IMR-90 (cell line): ENCODE results near the gene RCN1. TPM values are rescaled to one million over a fixed set of nuclear protein-coding genes. Genes with fewer than 3 reads are reported as not detected.
A peak's percentile ranks its signal among the peaks of the same experiment; 100 is the strongest.

Experiments used
- ATAC-seq: fragments of 200-7000 bp; cut with Tn5 transposase; 2 replicates; pipeline ENCODE4 v1.9.1; 2020; ENCODE audit warnings: low read depth, mild to moderate bottlenecking, moderate library complexity
- BruUV-seq: library from RNA; stranded (reverse); fragments of 400-500 nt; replicated peaks from 2 replicates; lab custom pipeline; 2021; lab: Mats Ljungman, UMichigan
- CTCF ChIA-PET: fragments of 300-600 bp; formaldehyde crosslinking; extraction: SDS; loops from one replicate; lab custom pipeline; 2021; ENCODE audit warnings: antibody characterized with exemption; lab: Yijun Ruan, JAX
- POLR2A ChIA-PET: fragments of 300-600 bp; sonication (Branson Sonifier 250); formaldehyde crosslinking; loops from one replicate; lab custom pipeline; 2022; ENCODE audit warnings: antibody characterized with exemption; ENCODE audit not compliant: unreplicated experiment; lab: Charles Lee
- DNase-seq: peaks from one replicate; pipeline ENCODE4 v3.0.0; 2013
- H2AFZ ChIP-seq: replicated peaks from 2 replicates; pipeline ENCODE3; 2013; ENCODE audit warnings: low read length, mild to moderate bottlenecking; ENCODE audit not compliant: poor library complexity
- H2AK5ac ChIP-seq: 2 replicates; pipeline ENCODE4 v1.6.1; 2013; ENCODE audit warnings: low read depth, low read length, inconsistent platforms
- H2AK9ac ChIP-seq: replicated peaks from 2 replicates; pipeline ENCODE3; 2013; ENCODE audit warnings: mild to moderate bottlenecking, low read depth, low read length, moderate library complexity; ENCODE audit not compliant: poor library complexity
- H2BK120ac ChIP-seq: 2 replicates; pipeline ENCODE4 v1.6.1; 2013; ENCODE audit warnings: low read depth, low read length, inconsistent platforms
- H2BK15ac ChIP-seq: 3 replicates; pipeline ENCODE4 v1.6.1; 2013; ENCODE audit warnings: low read depth, low read length, inconsistent platforms
- H2BK20ac ChIP-seq: 2 replicates; pipeline ENCODE4 v1.6.1; 2013; ENCODE audit warnings: low read depth, mild to moderate bottlenecking, inconsistent platforms, low read length, moderate library complexity
- H2BK5ac ChIP-seq: 2 replicates; pipeline ENCODE4 v1.6.1; 2013; ENCODE audit warnings: mild to moderate bottlenecking, low read depth, low read length, inconsistent platforms; ENCODE audit not compliant: poor library complexity, severe bottlenecking
- H3K14ac ChIP-seq: replicated peaks from 2 replicates; pipeline ENCODE4 v1.6.1; 2013; ENCODE audit warnings: low read depth, low read length, inconsistent platforms
- H3K18ac ChIP-seq: 2 replicates; pipeline ENCODE4 v1.6.1; 2013; ENCODE audit warnings: low read depth, low read length, control low read depth
- H3K23ac ChIP-seq: 2 replicates; pipeline ENCODE4 v1.6.1; 2013; ENCODE audit warnings: low read depth, low read length, inconsistent platforms
- H3K27ac ChIP-seq: 2 replicates; pipeline ENCODE4 v1.5.1; 2013; ENCODE audit warnings: mild to moderate bottlenecking, control low read depth, low read length; ENCODE audit not compliant: insufficient read depth
- H3K27me3 ChIP-seq: 2 replicates; pipeline ENCODE4 v1.6.1; 2013; ENCODE audit warnings: low read length; ENCODE audit not compliant: control insufficient read depth, insufficient read depth
- H3K36me3 ChIP-seq: 2 replicates; pipeline ENCODE4 v1.6.1; 2013; ENCODE audit warnings: low read length, mixed read lengths; ENCODE audit not compliant: control insufficient read depth, insufficient read depth
- H3K4ac ChIP-seq: 2 replicates; pipeline ENCODE4 v1.6.1; 2013; ENCODE audit warnings: low read depth, low read length, inconsistent platforms
- H3K4me1 ChIP-seq: 2 replicates; pipeline ENCODE4 v1.6.1; 2013; ENCODE audit warnings: low read length, mixed read lengths; ENCODE audit not compliant: control insufficient read depth, insufficient read depth
- H3K4me2 ChIP-seq: 2 replicates; pipeline ENCODE4 v1.6.1; 2013; ENCODE audit warnings: low read depth, mild to moderate bottlenecking, control low read depth, low read length, moderate library complexity
- H3K4me3 ChIP-seq: 2 replicates; pipeline ENCODE4 v1.5.1; 2013; ENCODE audit warnings: low read depth, mild to moderate bottlenecking, control low read depth, low read length, moderate library complexity; ENCODE audit not compliant: insufficient read depth
- H3K56ac ChIP-seq: 2 replicates; pipeline ENCODE4 v1.6.1; 2013; ENCODE audit warnings: low read length, inconsistent platforms; ENCODE audit not compliant: insufficient read depth; ENCODE audit errors: extremely low read depth
- H3K79me1 ChIP-seq, 2 experiments: 2 replicates each; pipeline ENCODE4 v1.6.1; 2013; ENCODE audit warnings: low read length in 2 of 2, inconsistent platforms in 1 of 2, low read depth in 1 of 2
- H3K9ac ChIP-seq: 2 replicates; pipeline ENCODE4 v1.6.1; 2013; ENCODE audit warnings: low read depth, low read length, control low read depth
- H3K9me1 ChIP-seq: 2 replicates; pipeline ENCODE4 v1.6.1; 2013; ENCODE audit warnings: low read length, inconsistent platforms; ENCODE audit not compliant: insufficient read depth
- H3K9me3 ChIP-seq: 2 replicates; pipeline ENCODE4 v1.6.1; 2013; ENCODE audit warnings: low read length; ENCODE audit not compliant: control insufficient read depth, insufficient read depth
- H4K20me1 ChIP-seq: 2 replicates; pipeline ENCODE4 v1.6.1; 2013; ENCODE audit warnings: low read length, inconsistent platforms; ENCODE audit not compliant: insufficient read depth
- H4K5ac ChIP-seq: 2 replicates; pipeline ENCODE4 v1.6.1; 2013; ENCODE audit warnings: mild to moderate bottlenecking, low read depth, low read length, control low read depth
- H4K8ac ChIP-seq, 2 experiments: 2 replicates each; pipeline ENCODE4 v1.6.1; 2013; ENCODE audit warnings: low read depth in 2 of 2, low read length in 2 of 2, control low read depth in 1 of 2, inconsistent platforms in 1 of 2
- H4K91ac ChIP-seq: 2 replicates; pipeline ENCODE4 v1.6.1; 2013; ENCODE audit warnings: low read depth, low read length, inconsistent platforms; ENCODE audit not compliant: insufficient read depth
- BHLHE40 ChIP-seq: fragments of 150-350 bp; IDR thresholded peaks from 2 replicates; pipeline ENCODE4 v1.6.1; 2016; ENCODE audit warnings: mild to moderate bottlenecking, low read depth, low read length
- CEBPB ChIP-seq: IDR thresholded peaks from 2 replicates; pipeline ENCODE4 v1.6.1; 2012; ENCODE audit warnings: low read depth, low read length, improper control_type of control experiment
- CHD1 ChIP-seq: IDR thresholded peaks from 2 replicates; pipeline ENCODE4 v1.6.1; 2012; ENCODE audit warnings: low read depth, low read length, improper control_type of control experiment
- CTCF ChIP-seq: conservative IDR thresholded peaks from 2 replicates; pipeline ENCODE4 v1.5.1; 2012; ENCODE audit warnings: mild to moderate bottlenecking, low read depth, low read length, improper control_type of control experiment
- ELK1 ChIP-seq: fragments of 150-350 bp; IDR thresholded peaks from 2 replicates; pipeline ENCODE4 v1.6.1; 2016; ENCODE audit warnings: low read depth, mild to moderate bottlenecking, low read length, moderate library complexity, borderline replicate concordance
- FOS ChIP-seq: fragments of 150-350 bp; IDR thresholded peaks from 2 replicates; pipeline ENCODE4 v1.6.1; 2016; ENCODE audit warnings: low read depth, low read length
- MAZ ChIP-seq: IDR thresholded peaks from 2 replicates; pipeline ENCODE4 v1.6.1; 2012; ENCODE audit warnings: low read depth, mild to moderate bottlenecking, low read length, improper control_type of control experiment, moderate library complexity, borderline replicate concordance
- MXI1 ChIP-seq: IDR thresholded peaks from 2 replicates; pipeline ENCODE4 v1.6.1; 2012; ENCODE audit warnings: low read depth, mild to moderate bottlenecking, low read length, moderate library complexity, borderline replicate concordance
- NFE2L2 ChIP-seq: fragments of 150-350 bp; IDR thresholded peaks from 2 replicates; pipeline ENCODE4 v1.6.1; 2016; ENCODE audit warnings: low read depth, mild to moderate bottlenecking, low read length
- POLR2A ChIP-seq: IDR thresholded peaks from 2 replicates; pipeline ENCODE4 v1.6.1; 2012; ENCODE audit warnings: mild to moderate bottlenecking, low read depth, low read length
- RCOR1 ChIP-seq: IDR thresholded peaks from 2 replicates; pipeline ENCODE4 v1.6.1; 2012; ENCODE audit warnings: mild to moderate bottlenecking, low read length, improper control_type of control experiment; ENCODE audit not compliant: insufficient replicate concordance
- RFX5 ChIP-seq: IDR thresholded peaks from 2 replicates; pipeline ENCODE4 v1.8.0; 2012; ENCODE audit warnings: low read depth, mild to moderate bottlenecking, low read length, moderate library complexity
- SMC3 ChIP-seq: fragments of 150-350 bp; IDR thresholded peaks from 2 replicates; pipeline ENCODE4 v1.6.1; 2016; ENCODE audit warnings: low read depth, mild to moderate bottlenecking, antibody characterized with exemption, low read length, moderate library complexity
- USF2 ChIP-seq: fragments of 150-350 bp; IDR thresholded peaks from 2 replicates; pipeline ENCODE4 v1.6.1; 2017; ENCODE audit warnings: mild to moderate bottlenecking, antibody characterized with exemption, low read length, low read depth
- whole genome bisulfite sequencing, 2 experiments: methylation state at CpG; one replicate each; pipeline versions ENCODE4 v1.1.5 to v1.1.7; 2013; ENCODE audit warnings: missing lambda C conversion rate in 2 of 2; ENCODE audit not compliant: insufficient read length in 1 of 2; ENCODE audit errors: extremely low coverage in 2 of 2; 5-methylcytosine and 5-hydroxymethylcytosine counted together
- dilution Hi-C: fragments of 300-500 bp; cut with HindIII; formaldehyde crosslinking; loops from one replicate; pipeline ENCODE4 v1.14.3; 2018; ENCODE audit warnings: low sequenced_read_pairs; ENCODE audit not compliant: unreplicated experiment
- in situ Hi-C: fragments of 300-500 bp; cut with MboI; formaldehyde crosslinking; loops from 3 replicates; pipeline ENCODE4 v1.14.3; 2019; ENCODE audit warnings: low sequenced_read_pairs, inconsistent platforms, mixed read lengths
- intact Hi-C: fragments of 100-400 bp; cut with micrococcal nuclease; formaldehyde crosslinking; loops from 2 replicates; pipeline ENCODE4 v1.10.0; 2022
- polyA plus RNA-seq, 3 experiments: library from polyadenylated mRNA; depleted of rRNA; stranded (reverse); fragments of >200 nt; gene quantifications; 2 replicates each; pipeline ENCODE4 v1.2.3, GENCODE V29; 2012; ENCODE audit warnings: low replicate concordance in 1 of 3
- total RNA-seq: library from RNA; depleted of rRNA; stranded (reverse); fragments of >200 nt; gene quantifications from 2 replicates; pipeline ENCODE4 v1.2.3, GENCODE V29; 2012

The RCN1 gene
- total and polyA plus RNA-seq, 2 of the 4 experiments (the other 2 are of a cell fraction): 129 to 193 TPM

GRCh38 chr11:32080361-32080980, 10.4 kb upstream of the RCN1 start:
- intact Hi-C loops: no loop called here
- Histone ChIP-seq H3K36me3 (no peaks in the 10 kb centered on the region), H3K27ac (no peak overlapping the region), H3K56ac (no peak overlapping the region), H3K4me1 (peaks cover 3% of the 10 kb centered on the region; the same call in 1 of the 2 replicates), H3K79me1 (no peaks in the 10 kb centered on the region), H3K23ac (0 out of 2 replicates have a peak overlapping the region, but pooled peaks have one; percentile 10), H2BK120ac (peak overlapping the region; percentile 16; the same call in 1 of the 2 replicates), H2BK20ac (no peak overlapping the region; the same call in 1 of the 2 replicates), H2BK15ac (no peak overlapping the region), H4K8ac (peak overlapping the region in 1 of 2 experiments; percentile 41; a peak in 2 of 4 replicates), H3K27me3 (peaks cover 2% of the 10 kb centered on the region), H4K20me1 (no peaks in the 10 kb centered on the region), H3K4me2 (no peak overlapping the region), H3K9ac (no peak overlapping the region), H2AK5ac (no peak overlapping the region), H2AFZ (no peak overlapping the region), H3K9me1 (peaks cover 2% of the 10 kb centered on the region; the same call in 1 of the 2 replicates), H3K18ac (no peak overlapping the region), H4K5ac (no peak overlapping the region), H2AK9ac (no peak overlapping the region), H3K4ac (peak overlapping the region; percentile 17; the same call in 1 of the 2 replicates), H3K4me3 (no peak overlapping the region), H2BK5ac (no peak overlapping the region), H3K9me3 (no peaks in the 10 kb centered on the region), H3K14ac (0 out of 2 replicates have a peak overlapping the region, but pooled peaks have one; percentile 52), H4K91ac (peak overlapping the region; percentile 20; the same call in 1 of the 2 replicates)
- TF ChIP-seq RFX5 (no peak), RCOR1 (no peak), FOS (no peak), CHD1 (no peak), NFE2L2 (no peak), SMC3 (no peak), MAZ (no peak), USF2 (no peak), ELK1 (no peak), POLR2A (no peak), BHLHE40 (no peak), CTCF (no peak), CEBPB (no peak), MXI1 (no peak)
- ATAC-seq (peak; percentile 16; the same call in 1 of the 2 replicates), DNase-seq (no peak)
- dilution Hi-C loops: no loop called here
- BruUV-seq: no TSS peak
- CTCF ChIA-PET: interaction anchor here (1.8 kb wide), 1 partner anchor 9 kb away, joined by 8 read pairs; no protein-coding TSS in a partner anchor
- no CpG with 5 or more reads among the region's 2 CpGs for WGBS, 2 experiments
- in situ Hi-C loops: loop anchor here (25.0 kb wide), 1 partner anchor 507 kb away; the partner anchor contains the start of gene EIF3M
- POLR2A ChIA-PET: no interaction called here
